Activated T-cell treated with anti-CD3 and anti-CD28 coated beads, Interleukin-2, amount 50 U/mL, for 24 hours (primary cell): ENCODE results near the gene PTOV1.

Source experiments
- DNase-seq: peaks from one replicate; pipeline ENCODE4 v3.0.0-alpha.2; 2020
- H3K27ac Mint-ChIP-seq: 2 replicates; pipeline ENCODE4 v1.8.0; 2020; ENCODE audit warnings: mild to moderate bottlenecking, mixed read lengths
- H3K27me3 Mint-ChIP-seq: 2 replicates; pipeline ENCODE4 v1.8.0; 2020; ENCODE audit warnings: mixed read lengths
- H3K36me3 Mint-ChIP-seq: 2 replicates; pipeline ENCODE4 v1.8.0; 2020; ENCODE audit warnings: low read depth, mixed read lengths
- H3K4me1 Mint-ChIP-seq: 2 replicates; pipeline ENCODE4 v1.8.0; 2020; ENCODE audit warnings: low read depth, mixed read lengths
- H3K4me3 Mint-ChIP-seq: 2 replicates; pipeline ENCODE4 v1.8.0; 2020; ENCODE audit warnings: mild to moderate bottlenecking, moderate library complexity, mixed read lengths
- H3K9me3 Mint-ChIP-seq: 2 replicates; pipeline ENCODE4 v1.8.0; 2020; ENCODE audit warnings: mixed read lengths

The PTOV1 gene

DNA sequence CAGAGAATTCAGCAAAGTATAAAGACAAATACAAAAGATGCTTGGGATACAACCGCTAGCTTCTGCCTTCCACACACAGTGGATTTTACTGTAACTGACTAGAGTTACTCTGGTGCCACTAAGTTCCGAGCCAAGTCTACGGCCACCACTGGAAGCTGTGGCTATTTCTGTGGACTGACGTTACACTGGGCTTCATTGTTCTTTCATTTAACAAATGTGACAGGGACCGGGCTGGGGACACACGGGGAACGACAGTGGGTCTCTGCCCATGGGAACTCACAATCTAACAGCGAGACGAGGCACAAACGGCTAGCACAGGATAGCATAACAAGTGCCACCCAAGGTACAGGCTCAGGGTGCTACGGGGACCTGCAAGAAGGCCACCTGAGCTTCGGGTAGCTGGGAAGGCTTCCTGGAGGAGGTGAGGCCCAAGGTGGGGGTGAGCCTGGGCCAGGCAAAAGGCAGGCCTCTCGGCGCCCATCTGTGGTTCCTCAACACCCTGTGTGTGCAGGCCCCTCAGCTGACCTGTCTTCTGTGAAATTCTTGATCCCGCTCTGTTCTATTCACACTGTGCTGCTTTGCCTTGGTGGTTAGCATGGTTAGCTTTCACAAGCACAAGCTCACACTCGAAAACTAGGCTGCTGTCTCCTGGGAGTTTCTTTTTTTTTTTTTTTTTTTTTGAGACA is 56.1 kb downstream of the PTOV1 start:
- Mint-ChIP-seq H3K9me3 (no peaks in the 10 kb centered on the region), H3K36me3 (peaks cover 67% of the 10 kb centered on the region), H3K4me3 (no peak overlapping the region), H3K4me1 (peaks cover 56% of the 10 kb centered on the region), H3K27me3 (no peaks in the 10 kb centered on the region), H3K27ac (peak overlapping the region; percentile 29)
- no peak for DNase-seq

DNA sequence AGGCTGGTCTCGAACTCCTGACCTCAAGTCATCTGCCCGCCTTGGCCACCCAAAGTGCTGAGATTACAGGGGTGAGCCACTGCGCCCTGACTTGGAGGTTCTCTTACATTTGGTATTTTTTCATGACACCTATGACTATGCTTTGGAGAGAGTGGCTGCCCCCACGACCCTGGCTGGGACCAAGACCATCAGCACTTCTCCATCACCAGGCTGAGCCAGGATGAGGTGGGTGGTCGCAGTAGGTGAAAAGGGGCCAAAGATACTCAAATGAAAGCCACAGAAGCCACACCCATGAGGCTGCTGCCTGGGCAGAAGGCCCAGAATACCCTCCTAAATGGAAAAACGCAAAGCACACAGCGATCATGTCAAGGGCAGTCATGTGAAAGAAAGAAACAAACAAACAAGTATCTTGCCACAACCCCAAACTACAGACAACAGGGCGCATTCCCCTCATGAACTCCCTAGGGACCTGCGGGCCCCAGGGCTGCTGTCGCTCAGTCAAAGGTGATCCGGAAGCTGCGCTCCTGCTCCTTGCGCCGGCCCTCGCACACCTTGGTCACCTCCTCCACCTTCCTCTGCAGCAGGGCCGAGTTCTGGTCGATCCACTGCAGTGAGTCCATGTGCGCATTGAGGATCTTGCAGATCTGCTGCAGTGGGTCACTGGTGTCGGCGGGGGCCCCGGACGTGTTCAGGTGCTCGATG is 56.9 kb downstream of the PTOV1 start:
- peaks cover 62% of the 10 kb centered on the region for H3K4me1 Mint-ChIP-seq
- H3K4me3 Mint-ChIP-seq: no peak overlapping the region
- peak overlapping the region; percentile 44 for H3K27ac Mint-ChIP-seq
- no peaks in the 10 kb centered on the region for H3K9me3 Mint-ChIP-seq
- no peaks in the 10 kb centered on the region for H3K27me3 Mint-ChIP-seq
- no peak for DNase-seq
- peaks cover 75% of the 10 kb centered on the region for H3K36me3 Mint-ChIP-seq

DNA sequence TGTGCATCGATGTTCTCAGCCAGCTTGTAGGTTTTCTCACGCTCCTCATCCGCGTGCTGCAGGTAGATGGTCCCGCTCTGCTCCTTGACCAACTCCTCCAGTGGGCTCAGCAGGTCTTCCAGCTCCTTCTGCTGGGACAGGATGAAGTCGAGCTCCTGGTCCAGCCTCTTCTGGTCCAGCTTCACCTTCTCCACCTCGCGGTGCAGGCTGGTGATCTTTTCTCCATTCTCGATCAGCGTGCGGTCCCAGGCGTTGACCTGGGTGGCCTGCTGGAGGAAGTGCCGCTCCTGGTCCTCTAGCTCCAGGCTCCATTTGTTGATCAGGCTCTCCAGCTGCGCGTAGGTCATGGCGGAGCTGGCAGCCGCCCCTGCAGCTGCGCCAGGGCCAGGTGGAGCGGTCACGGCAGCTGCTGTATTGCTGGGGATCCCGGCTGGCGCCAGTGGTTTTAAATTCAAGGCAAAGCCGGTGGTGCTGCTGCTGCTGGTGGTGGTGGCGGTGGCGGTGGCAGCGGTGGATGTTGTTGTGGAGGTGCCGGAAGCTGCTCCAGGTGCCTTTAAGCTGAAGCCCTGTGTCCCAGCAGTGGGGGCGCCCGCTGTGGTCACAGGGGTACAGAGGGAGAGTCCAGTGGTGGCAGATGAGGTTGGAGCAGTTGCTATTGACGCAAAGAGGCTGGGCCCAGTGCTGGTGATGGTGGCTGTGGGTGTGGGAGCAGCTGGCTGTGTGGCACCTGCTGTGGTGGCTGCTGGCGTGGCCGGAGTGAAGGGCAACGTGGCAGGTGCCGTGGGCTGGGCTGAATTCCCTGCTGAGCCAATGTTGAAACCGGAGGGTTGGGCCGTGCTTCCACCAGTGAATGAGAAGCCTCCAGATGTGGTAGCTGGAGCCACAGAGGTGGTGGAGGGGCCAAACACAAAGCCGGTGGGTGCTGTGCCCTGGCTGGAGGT is 57.8 kb downstream of the PTOV1 start:
- Mint-ChIP-seq H3K27ac (peak overlapping the region; percentile 44), H3K27me3 (no peaks in the 10 kb centered on the region), H3K4me3 (no peak overlapping the region), H3K36me3 (peaks cover 84% of the 10 kb centered on the region), H3K9me3 (no peaks in the 10 kb centered on the region), H3K4me1 (peaks cover 65% of the 10 kb centered on the region)
- no peak for DNase-seq

DNA sequence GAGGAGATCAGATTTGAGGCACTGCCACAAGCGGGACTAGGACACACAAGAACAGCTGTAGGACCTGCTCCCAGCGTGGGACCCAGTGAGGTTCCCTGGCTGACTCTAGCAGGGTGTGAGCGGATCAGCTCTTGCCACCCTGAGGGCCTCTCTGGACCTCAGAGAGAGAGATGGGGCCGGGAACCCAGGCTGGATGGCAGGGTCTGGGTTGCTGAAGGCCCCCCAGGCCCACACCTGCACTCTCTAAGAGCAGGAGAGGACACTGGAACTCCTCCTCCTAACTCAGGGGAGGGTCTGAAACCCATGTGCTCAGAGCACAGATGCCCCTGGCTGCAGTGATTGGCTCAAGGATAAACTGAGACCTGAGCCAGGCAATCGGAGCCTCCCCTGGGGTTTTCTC is 59.2 kb downstream of the PTOV1 start:
- H3K4me3 Mint-ChIP-seq: no peak overlapping the region
- H3K9me3 Mint-ChIP-seq: no peaks in the 10 kb centered on the region
- peak overlapping the region; percentile 73 for H3K27ac Mint-ChIP-seq
- peaks cover 69% of the 10 kb centered on the region for H3K4me1 Mint-ChIP-seq
- peaks cover 98% of the 10 kb centered on the region for H3K36me3 Mint-ChIP-seq
- DNase-seq: no peak
- H3K27me3 Mint-ChIP-seq: no peaks in the 10 kb centered on the region
